ENCODE data around the gene C1orf50. TPM values are rescaled to one million over a fixed set of nuclear protein-coding genes. Genes with fewer than 3 reads are reported as not detected.
"Not testable (repeated sequence)": the region's sequence is repeated elsewhere in the genome, so short reads cannot be mapped to it uniquely, and the experiment has no call there.

Gene C1orf50
- total RNA-seq, 1 donor from 2014 or later, result 11.3 TPM

DNA sequence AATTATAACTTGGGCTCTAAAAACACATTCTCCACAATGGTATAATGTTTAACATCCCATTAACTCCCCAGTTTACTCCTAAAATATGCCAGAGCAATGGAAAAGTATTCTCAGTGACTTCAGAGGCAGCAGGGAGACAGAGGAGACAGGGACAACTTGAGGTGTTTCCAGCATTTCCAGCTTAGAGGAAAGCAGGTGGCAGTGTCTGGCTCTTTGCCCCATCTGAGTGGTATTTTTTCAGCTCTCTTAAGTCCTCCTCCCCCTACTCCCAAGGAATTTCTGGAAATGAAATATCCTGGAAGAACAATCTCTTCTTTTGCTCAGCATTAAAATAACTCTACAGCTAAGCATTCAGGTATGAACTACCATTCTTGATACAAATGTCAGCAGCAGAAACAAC is 39.1 kb downstream of the C1orf50 start:
- H3K36me3 Mint-ChIP-seq (ENCODE audit: low read depth, unreplicated experiment), result peaks cover 43% of the 10 kb centered on the region
- H3K9me3 Mint-ChIP-seq (ENCODE audit: unreplicated experiment), result peaks cover 4% of the 10 kb centered on the region
- no peak overlapping the region for H3K4me3 Mint-ChIP-seq (ENCODE audit: unreplicated experiment)
- TF ChIP-seq, protein P1, sequence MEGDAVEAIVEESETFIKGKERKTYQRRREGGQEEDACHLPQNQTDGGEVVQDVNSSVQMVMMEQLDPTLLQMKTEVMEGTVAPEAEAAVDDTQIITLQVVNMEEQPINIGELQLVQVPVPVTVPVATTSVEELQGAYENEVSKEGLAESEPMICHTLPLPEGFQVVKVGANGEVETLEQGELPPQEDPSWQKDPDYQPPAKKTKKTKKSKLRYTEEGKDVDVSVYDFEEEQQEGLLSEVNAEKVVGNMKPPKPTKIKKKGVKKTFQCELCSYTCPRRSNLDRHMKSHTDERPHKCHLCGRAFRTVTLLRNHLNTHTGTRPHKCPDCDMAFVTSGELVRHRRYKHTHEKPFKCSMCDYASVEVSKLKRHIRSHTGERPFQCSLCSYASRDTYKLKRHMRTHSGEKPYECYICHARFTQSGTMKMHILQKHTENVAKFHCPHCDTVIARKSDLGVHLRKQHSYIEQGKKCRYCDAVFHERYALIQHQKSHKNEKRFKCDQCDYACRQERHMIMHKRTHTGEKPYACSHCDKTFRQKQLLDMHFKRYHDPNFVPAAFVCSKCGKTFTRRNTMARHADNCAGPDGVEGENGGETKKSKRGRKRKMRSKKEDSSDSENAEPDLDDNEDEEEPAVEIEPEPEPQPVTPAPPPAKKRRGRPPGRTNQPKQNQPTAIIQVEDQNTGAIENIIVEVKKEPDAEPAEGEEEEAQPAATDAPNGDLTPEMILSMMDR (IDR thresholded peaks at IDR 0.05; ENCODE audit: unreplicated experiment), result no peak
- H3K27me3 Mint-ChIP-seq (ENCODE audit: unreplicated experiment), result no peaks in the 10 kb centered on the region
- H3K4me1 Mint-ChIP-seq (ENCODE audit: unreplicated experiment), result no peaks in the 10 kb centered on the region
- DNase-seq (ENCODE audit: low spot score), result no peak
- no peak overlapping the region for H3K27ac Mint-ChIP-seq (ENCODE audit: unreplicated experiment)

DNA sequence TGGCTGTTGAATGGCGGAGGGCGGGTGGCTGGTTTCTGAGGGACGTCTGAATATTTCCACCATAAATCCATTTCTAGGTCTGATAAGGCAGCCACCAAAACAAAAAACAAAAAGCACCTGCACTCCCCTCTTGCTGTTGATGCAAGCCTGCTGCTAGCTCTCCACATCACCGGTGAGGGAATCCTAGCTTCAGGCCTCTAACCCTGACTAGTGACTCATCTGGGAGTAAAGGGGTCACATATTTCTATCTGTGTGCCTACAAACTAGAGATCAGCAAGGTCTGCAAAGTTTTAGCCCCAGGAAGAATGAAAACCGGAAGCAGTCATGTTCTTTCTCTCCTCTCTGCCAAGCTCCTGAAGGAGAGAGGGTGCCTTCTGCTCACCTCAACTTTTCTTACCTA is 39.5 kb downstream of the C1orf50 start:
- TF ChIP-seq, protein P1 (IDR thresholded peaks at IDR 0.05; ENCODE audit: unreplicated experiment), result no peak
- peak overlapping the region; percentile 25 for H3K4me3 Mint-ChIP-seq (ENCODE audit: unreplicated experiment)
- H3K27me3 Mint-ChIP-seq (ENCODE audit: unreplicated experiment), result no peaks in the 10 kb centered on the region
- no peaks in the 10 kb centered on the region for H3K4me1 Mint-ChIP-seq (ENCODE audit: unreplicated experiment)
- DNase-seq (ENCODE audit: low spot score), result no peak
- H3K27ac Mint-ChIP-seq (ENCODE audit: unreplicated experiment), result no peak overlapping the region
- H3K36me3 Mint-ChIP-seq (ENCODE audit: low read depth, unreplicated experiment), result peaks cover 43% of the 10 kb centered on the region
- H3K9me3 Mint-ChIP-seq (ENCODE audit: unreplicated experiment), result peaks cover 4% of the 10 kb centered on the region

DNA sequence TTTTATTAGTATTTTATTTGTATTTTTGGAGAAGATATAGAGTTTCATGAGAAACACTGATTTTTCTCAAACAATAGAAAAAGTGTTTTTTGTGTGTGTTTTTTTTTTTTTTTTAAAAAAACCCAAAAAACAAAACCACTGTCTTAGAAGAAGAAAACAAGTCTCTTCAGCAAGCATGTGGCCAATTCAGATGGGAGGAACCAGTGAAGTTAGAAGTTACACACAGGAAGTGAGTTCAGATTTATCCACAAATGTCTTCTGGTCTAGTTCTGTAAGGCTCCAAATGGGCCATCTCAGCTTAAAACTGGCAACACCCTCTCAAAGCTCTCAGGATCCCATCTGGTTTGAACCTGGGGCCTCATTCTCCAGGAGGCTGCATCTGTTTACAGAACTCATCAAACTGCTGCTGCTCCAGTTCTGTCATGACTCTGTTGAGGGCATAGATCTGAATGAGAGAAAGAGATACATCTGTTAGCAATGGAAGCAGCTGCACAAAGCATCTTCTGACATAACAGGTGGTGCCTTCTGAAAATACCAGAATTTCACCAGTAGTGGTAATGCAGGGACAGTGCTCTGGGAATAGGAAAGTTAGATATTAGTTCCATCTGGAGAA is 40.1 kb downstream of the C1orf50 start:
- no peaks in the 10 kb centered on the region for H3K4me1 Mint-ChIP-seq (ENCODE audit: unreplicated experiment)
- no peaks in the 10 kb centered on the region for H3K27me3 Mint-ChIP-seq (ENCODE audit: unreplicated experiment)
- H3K4me3 Mint-ChIP-seq (ENCODE audit: unreplicated experiment), result peak overlapping the region; percentile 25
- peaks cover 4% of the 10 kb centered on the region for H3K9me3 Mint-ChIP-seq (ENCODE audit: unreplicated experiment)
- no peak for DNase-seq (ENCODE audit: low spot score)
- no peak overlapping the region for H3K27ac Mint-ChIP-seq (ENCODE audit: unreplicated experiment)
- peaks cover 43% of the 10 kb centered on the region for H3K36me3 Mint-ChIP-seq (ENCODE audit: low read depth, unreplicated experiment)
- TF ChIP-seq, protein P1 (IDR thresholded peaks at IDR 0.05; ENCODE audit: unreplicated experiment), result no peak

DNA sequence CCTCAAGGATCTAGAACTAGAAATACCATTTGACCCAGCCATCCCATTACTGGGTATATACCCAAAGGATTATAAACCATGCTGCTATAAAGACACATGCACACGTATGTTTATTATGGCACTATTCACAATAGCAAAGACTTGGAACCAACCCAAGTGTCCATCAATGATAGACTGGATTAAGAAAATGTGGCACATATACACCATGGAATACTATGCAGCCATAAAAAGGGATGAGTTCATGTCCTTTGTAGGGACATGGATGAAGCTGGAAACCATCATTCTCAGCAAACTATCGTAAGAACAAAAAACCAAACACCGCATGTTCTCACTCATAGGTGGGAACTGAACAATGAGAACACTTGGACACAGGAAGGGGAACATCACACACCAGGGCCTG is 47.8 kb downstream of the C1orf50 start:
- H3K36me3 Mint-ChIP-seq (ENCODE audit: low read depth, unreplicated experiment), result peaks cover 15% of the 10 kb centered on the region
- not testable (repeated sequence) for H3K4me3 Mint-ChIP-seq (ENCODE audit: unreplicated experiment); H3K27me3 Mint-ChIP-seq (ENCODE audit: unreplicated experiment); DNase-seq (ENCODE audit: low spot score); H3K9me3 Mint-ChIP-seq (ENCODE audit: unreplicated experiment); H3K27ac Mint-ChIP-seq (ENCODE audit: unreplicated experiment); H3K4me1 Mint-ChIP-seq (ENCODE audit: unreplicated experiment)

DNA sequence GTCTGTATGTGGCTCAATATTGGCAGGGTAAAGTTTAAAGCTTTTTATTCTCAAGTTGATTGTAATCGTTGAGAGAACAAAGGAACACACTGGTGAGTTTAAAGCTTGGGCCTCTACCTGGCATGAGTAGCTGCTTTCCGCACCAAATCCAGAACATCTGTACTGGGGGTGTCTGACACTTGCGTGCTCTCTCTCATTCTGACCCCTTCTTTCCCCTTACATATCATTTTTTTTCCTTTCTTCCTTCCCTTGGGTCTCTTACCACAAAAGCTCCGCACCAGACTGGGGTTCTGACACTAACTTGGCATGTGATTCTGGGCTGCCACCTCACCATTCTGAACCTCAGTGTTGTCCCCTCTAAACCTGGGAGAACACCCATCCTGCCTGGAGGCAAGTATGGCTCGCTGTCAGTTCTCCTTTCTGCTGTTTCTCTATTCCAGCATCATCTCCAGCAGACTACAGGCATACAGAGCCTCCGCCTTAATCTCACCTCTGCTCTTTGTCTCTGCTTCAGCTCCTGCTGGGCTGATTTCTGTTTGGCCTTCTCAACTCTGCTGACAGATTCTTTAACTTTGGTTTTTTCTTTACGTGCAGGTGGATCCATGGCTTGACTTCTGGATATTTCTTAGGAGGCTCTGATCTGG is 49.0 kb downstream of the C1orf50 start:
- no peaks in the 10 kb centered on the region for H3K9me3 Mint-ChIP-seq (ENCODE audit: unreplicated experiment)
- DNase-seq (ENCODE audit: low spot score), result no peak
- H3K27me3 Mint-ChIP-seq (ENCODE audit: unreplicated experiment), result peaks cover 2% of the 10 kb centered on the region
- TF ChIP-seq, protein P1 (IDR thresholded peaks at IDR 0.05; ENCODE audit: unreplicated experiment), result no peak
- H3K27ac Mint-ChIP-seq (ENCODE audit: unreplicated experiment), result peak overlapping the region; percentile 96
- peaks cover 13% of the 10 kb centered on the region for H3K4me1 Mint-ChIP-seq (ENCODE audit: unreplicated experiment)
- peak overlapping the region; percentile 94 for H3K4me3 Mint-ChIP-seq (ENCODE audit: unreplicated experiment)
- H3K36me3 Mint-ChIP-seq (ENCODE audit: low read depth, unreplicated experiment), result peaks cover 9% of the 10 kb centered on the region
